Bronchial epithelial cell (primary cell): Measurements from ENCODE around the gene VGLL4. TPM values are rescaled to one million over a fixed set of nuclear protein-coding genes. Genes with fewer than 3 reads are reported as not detected.

Experiments used
- DNase-seq: peaks from one replicate; pipeline ENCODE4 v3.0.0-alpha.2; 2010; ENCODE audit warnings: low read depth
- FAIRE-seq: peaks from 2 replicates; lab custom pipeline; 2011; peaks lifted over from hg19 to GRCh38; lab: Jason Lieb, UNC
- H3K27me3 ChIP-seq: 2 replicates; pipeline ENCODE4 v1.5.1; 2011; ENCODE audit warnings: low read length; ENCODE audit not compliant: control insufficient read depth, insufficient read depth
- H3K36me3 ChIP-seq: 2 replicates; pipeline ENCODE4 v1.5.1; 2011; ENCODE audit warnings: low read length; ENCODE audit not compliant: control insufficient read depth, insufficient read depth
- H3K4me3 ChIP-seq: 2 replicates; pipeline ENCODE4 v1.5.1; 2011; ENCODE audit warnings: mild to moderate bottlenecking, low read depth, low read length, control low read depth
- CTCF ChIP-seq: IDR thresholded peaks from 2 replicates; pipeline ENCODE4 v1.5.1; 2011; ENCODE audit warnings: mild to moderate bottlenecking, moderate library complexity, low read length, control low read depth, inconsistent platforms; ENCODE audit not compliant: insufficient read depth, severe bottlenecking
- total RNA-seq: library from RNA; depleted of rRNA; stranded (reverse); fragments of >200 nt; gene quantifications from 2 replicates; pipeline ENCODE4 v1.2.1, GENCODE V29; 2014

VGLL4 gene
- total RNA-seq, 1 donor from 2014 or later = 32.6 TPM

- Histone ChIP-seq H3K4me3 (no peak overlapping the region), H3K27me3 (no peaks in the 10 kb centered on the region), H3K36me3 (no peaks in the 10 kb centered on the region)
- TF ChIP-seq CTCF = no peak
- FAIRE-seq (no peak), DNase-seq (no peak)
Observed at GRCh38 chr3:11535243-11535960, 108.3 kb downstream of the VGLL4 start.

GRCh38 chr3:11534793-11535101 is 109.0 kb downstream of the VGLL4 start:
- no peak for FAIRE-seq
- TF ChIP-seq CTCF = no peak
- Histone ChIP-seq H3K36me3 (no peaks in the 10 kb centered on the region), H3K4me3 (no peak overlapping the region), H3K27me3 (no peaks in the 10 kb centered on the region)
- no peak for DNase-seq

- no peaks in the 10 kb centered on the region for H3K36me3 ChIP-seq
- no peak overlapping the region for H3K4me3 ChIP-seq
- H3K27me3 ChIP-seq = no peaks in the 10 kb centered on the region
- TF ChIP-seq CTCF = no peak
- FAIRE-seq (no peak), DNase-seq (no peak)
Observed at GRCh38 chr3:11534011-11534792, 109.5 kb downstream of the VGLL4 start.

- Histone ChIP-seq H3K4me3 (no peak overlapping the region), H3K27me3 (no peaks in the 10 kb centered on the region), H3K36me3 (no peaks in the 10 kb centered on the region)
- DNase-seq (no peak), FAIRE-seq (no peak)
- no peak for TF ChIP-seq CTCF
Observed at GRCh38 chr3:11532931-11533391, 110.8 kb downstream of the VGLL4 start.

GRCh38 chr3:11530153-11530721 is 113.5 kb downstream of the VGLL4 start:
- Histone ChIP-seq H3K27me3 (no peaks in the 10 kb centered on the region), H3K36me3 (no peaks in the 10 kb centered on the region), H3K4me3 (no peak overlapping the region)
- DNase-seq (peak; percentile 98), FAIRE-seq (peak; percentile 43)
- peak; percentile 25 for TF ChIP-seq CTCF
